ENCODE results near the gene C2orf72. TPM values are rescaled to one million over a fixed set of nuclear protein-coding genes. Genes with fewer than 3 reads are reported as not detected.

C2orf72 gene
- total RNA-seq, 1 experiment from 2014 or later = 3.2 TPM

- no TSS peak for BruUV-seq (replicated peaks)
- peaks cover 7% of the 10 kb centered on the region; the same call in 1 of the 2 replicates for H3K36me3 ChIP-seq (ENCODE audit: control insufficient read depth, insufficient read depth, low read length)
- peak overlapping the region; percentile 57 to 71 for H3K4me3 ChIP-seq (ENCODE audit: low read depth in 2 of 2, low read length in 2 of 2)
- DNase-seq (ENCODE audit: low read depth, low spot score) (no peak), ATAC-seq (peak; percentile 88)
- no peaks in the 10 kb centered on the region for H3K27me3 ChIP-seq (ENCODE audit: control insufficient read depth, insufficient read depth, low read length)
- peak overlapping the region; percentile 78 for H3K27ac ChIP-seq (ENCODE audit: low read length)
- ChIA-PET POLR2A (no interaction called here), CTCF (interaction anchor here (0.8 to 1.3 kb wide), 6 partner anchors 10 to 228 kb away, joined by 3 to 5 read pairs (median 3); no protein-coding TSS in a partner anchor)
- TF ChIP-seq TCF7L2 (IDR thresholded peaks at IDR 0.05; ENCODE audit: low read depth, low read length) = no peak
- TF ChIP-seq SIN3A (IDR thresholded peaks at IDR 0.05; ENCODE audit: borderline replicate concordance, insufficient read depth, low read depth, low read length) = 0 out of 2 replicates have a peak, but pooled peaks have one; percentile 41
- no peak for TF ChIP-seq REST (IDR thresholded peaks at IDR 0.05; ENCODE audit: insufficient read depth in 1 of 2, low read depth in 2 of 2, low read length in 1 of 2)
- peak; percentile 99 for TF ChIP-seq CTCF (IDR thresholded peaks at IDR 0.05)
- peak; percentile 41; the same call in 1 of the 2 replicates for TF ChIP-seq POLR2AphosphoS5 (IDR thresholded peaks at IDR 0.05; ENCODE audit: low read depth, low read length)
- in situ Hi-C loops (cut with HindIII; ENCODE audit: low pct_unique_long_range_greater_than_20kb, low sequenced_read_pairs) = no loop called here
- H3K4me1 ChIP-seq (ENCODE audit: control insufficient read depth, insufficient read depth, low read length) = peaks cover 9% of the 10 kb centered on the region
- intact Hi-C loops (cut with micrococcal nuclease; ENCODE audit: unreplicated experiment) = loop anchor here (10.0 kb wide), 1 partner anchor 228 kb away; no protein-coding TSS in a partner anchor
- H3K9me3 ChIP-seq (ENCODE audit: control insufficient read depth, insufficient read depth, low read depth, low read length) = no peaks in the 10 kb centered on the region
Observed at GRCh38 chr2:231052494-231053451, 15.4 kb downstream of the C2orf72 start.

- H3K27me3 ChIP-seq (ENCODE audit: control insufficient read depth, insufficient read depth, low read length) = no peaks in the 10 kb centered on the region
- H3K36me3 ChIP-seq (ENCODE audit: control insufficient read depth, insufficient read depth, low read length) = peaks cover 9% of the 10 kb centered on the region; the same call in 1 of the 2 replicates
- H3K9me3 ChIP-seq (ENCODE audit: control insufficient read depth, insufficient read depth, low read depth, low read length) = no peaks in the 10 kb centered on the region
- POLR2A ChIA-PET = no interaction called here
- no peak overlapping the region for H3K4me3 ChIP-seq (ENCODE audit: low read depth in 2 of 2, low read length in 2 of 2)
- ATAC-seq (no peak), DNase-seq (ENCODE audit: low read depth, low spot score) (no peak)
- no TSS peak for BruUV-seq (replicated peaks)
- peaks cover 18% of the 10 kb centered on the region for H3K4me1 ChIP-seq (ENCODE audit: control insufficient read depth, insufficient read depth, low read length)
- in situ Hi-C loops (cut with HindIII; ENCODE audit: low pct_unique_long_range_greater_than_20kb, low sequenced_read_pairs) (no loop called here), intact Hi-C loops (cut with micrococcal nuclease; ENCODE audit: unreplicated experiment) (loop anchor here (10.0 kb wide), 1 partner anchor 229 kb away; no protein-coding TSS in a partner anchor)
- TF ChIP-seq CTCF (IDR thresholded peaks at IDR 0.05) (no peak), SIN3A (IDR thresholded peaks at IDR 0.05; ENCODE audit: borderline replicate concordance, insufficient read depth, low read depth, low read length) (no peak), REST (IDR thresholded peaks at IDR 0.05; ENCODE audit: insufficient read depth in 1 of 2, low read depth in 2 of 2, low read length in 1 of 2) (no peak), POLR2AphosphoS5 (IDR thresholded peaks at IDR 0.05; ENCODE audit: low read depth, low read length) (no peak), TCF7L2 (IDR thresholded peaks at IDR 0.05; ENCODE audit: low read depth, low read length) (no peak)
- no peak overlapping the region; the same call in 1 of the 2 replicates for H3K27ac ChIP-seq (ENCODE audit: low read length)
- CTCF ChIA-PET = no interaction called here
Observed at GRCh38 chr2:231053846-231054245, 16.5 kb downstream of the C2orf72 start.

Data from Panc1 (cell line).